Stimulated activated CD8-positive, alpha-beta memory T cell treated with anti-CD3 and anti-CD28 coated beads, Interleukin-4, amount 100 ng/mL, for 48 hours (primary cell): ENCODE data around the gene SLC26A2.

Source experiments
- DNase-seq: peaks from one replicate; pipeline ENCODE4 v3.0.0-alpha.2; 2020

The SLC26A2 gene

GRCh38 chr5:149960272-149961185, at the start of gene SLC26A2:
SLC26A2 (plus strand) TSS chr5:149960758; CDS start chr5:149977653, 16,895 bp downstream.
- peak; percentile 95 for DNase-seq

DNA sequence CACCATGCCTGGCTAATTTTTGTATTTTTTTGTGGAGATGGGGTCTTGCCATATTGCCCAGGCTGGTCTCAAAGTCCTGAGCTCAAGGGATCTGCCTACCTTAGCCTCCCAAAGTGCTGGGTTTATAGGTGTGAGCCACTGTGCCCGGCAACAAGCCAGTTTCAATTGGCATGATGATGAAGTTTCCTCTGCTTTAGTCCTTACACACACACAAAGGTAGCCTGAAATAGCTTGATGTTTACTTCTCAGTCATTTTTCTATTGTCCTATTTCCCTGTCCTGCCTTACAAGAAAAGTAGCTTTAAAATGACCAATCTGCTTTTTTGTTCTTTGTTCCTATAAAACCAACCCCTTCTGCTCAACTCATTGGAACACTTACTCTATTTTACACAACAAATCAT, 49.5 kb upstream of the SLC26A2 start:
- DNase-seq: no peak

DNA sequence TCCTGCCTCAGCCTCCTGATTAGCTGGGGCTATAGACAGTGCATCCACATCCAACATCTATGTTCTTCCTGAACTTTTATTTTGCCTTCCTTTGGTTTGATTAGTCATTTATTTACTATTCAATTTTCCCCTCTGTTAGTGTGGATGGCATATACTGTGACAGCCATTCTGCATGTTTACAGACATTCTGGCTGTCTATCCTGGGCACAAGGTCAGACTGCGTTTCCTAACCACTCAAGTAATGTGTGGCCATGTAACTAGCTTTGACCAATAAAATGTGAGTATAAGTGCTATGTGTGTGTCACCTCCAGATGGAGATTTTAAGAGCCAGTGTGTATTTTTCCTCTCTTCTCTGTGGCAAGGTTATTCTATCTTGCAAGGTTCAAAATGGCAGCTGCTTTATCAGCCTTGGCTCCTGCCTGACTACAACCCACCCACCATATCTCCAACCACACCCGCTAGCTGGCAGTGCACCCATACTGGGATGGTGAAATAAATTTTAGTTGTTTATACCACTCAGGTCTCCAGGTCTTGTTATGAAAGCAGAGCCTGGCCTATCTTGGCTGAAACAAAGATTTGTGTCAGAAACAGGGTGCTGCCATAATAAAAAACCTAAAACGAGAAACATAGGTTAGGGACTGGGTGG, 48.2 kb upstream of the SLC26A2 start:
- DNase-seq: no peak

GRCh38 chr5:149913436-149914419, 46.8 kb upstream of the SLC26A2 start:
- no peak for DNase-seq

- DNase-seq: no peak
Observed at GRCh38 chr5:149915392-149916260, 44.9 kb upstream of the SLC26A2 start.

GRCh38 chr5:149916334-149917072, 44.1 kb upstream of the SLC26A2 start:
- no peak for DNase-seq

- DNase-seq: no peak
Observed at GRCh38 chr5:149917073-149917676, 43.4 kb upstream of the SLC26A2 start.

DNA sequence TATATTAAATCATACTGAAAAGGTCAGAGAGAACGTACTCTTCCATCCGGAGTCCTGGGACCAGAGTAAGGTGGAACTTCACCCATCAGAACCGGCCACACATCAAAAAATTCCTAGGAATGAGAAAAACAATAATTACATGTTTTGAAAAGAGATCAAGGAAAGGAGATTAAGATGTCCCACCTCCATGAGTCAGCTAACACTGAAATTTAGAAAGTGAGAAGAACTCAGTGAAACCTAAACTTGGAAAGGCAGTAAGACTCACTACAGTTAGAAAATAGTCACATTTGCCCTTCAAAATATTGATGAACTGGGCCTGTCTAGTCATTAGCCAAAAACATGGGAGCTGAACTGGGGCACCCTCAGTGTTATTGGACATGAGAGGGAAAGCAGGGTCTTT, 39.0 kb upstream of the SLC26A2 start:
- DNase-seq: no peak

GRCh38 chr5:149922950-149923349, 37.6 kb upstream of the SLC26A2 start:
- DNase-seq: no peak

GRCh38 chr5:149924486-149924885, 36.1 kb upstream of the SLC26A2 start:
- no peak for DNase-seq

GRCh38 chr5:149930043-149930748, 30.4 kb upstream of the SLC26A2 start:
- DNase-seq: no peak

DNA sequence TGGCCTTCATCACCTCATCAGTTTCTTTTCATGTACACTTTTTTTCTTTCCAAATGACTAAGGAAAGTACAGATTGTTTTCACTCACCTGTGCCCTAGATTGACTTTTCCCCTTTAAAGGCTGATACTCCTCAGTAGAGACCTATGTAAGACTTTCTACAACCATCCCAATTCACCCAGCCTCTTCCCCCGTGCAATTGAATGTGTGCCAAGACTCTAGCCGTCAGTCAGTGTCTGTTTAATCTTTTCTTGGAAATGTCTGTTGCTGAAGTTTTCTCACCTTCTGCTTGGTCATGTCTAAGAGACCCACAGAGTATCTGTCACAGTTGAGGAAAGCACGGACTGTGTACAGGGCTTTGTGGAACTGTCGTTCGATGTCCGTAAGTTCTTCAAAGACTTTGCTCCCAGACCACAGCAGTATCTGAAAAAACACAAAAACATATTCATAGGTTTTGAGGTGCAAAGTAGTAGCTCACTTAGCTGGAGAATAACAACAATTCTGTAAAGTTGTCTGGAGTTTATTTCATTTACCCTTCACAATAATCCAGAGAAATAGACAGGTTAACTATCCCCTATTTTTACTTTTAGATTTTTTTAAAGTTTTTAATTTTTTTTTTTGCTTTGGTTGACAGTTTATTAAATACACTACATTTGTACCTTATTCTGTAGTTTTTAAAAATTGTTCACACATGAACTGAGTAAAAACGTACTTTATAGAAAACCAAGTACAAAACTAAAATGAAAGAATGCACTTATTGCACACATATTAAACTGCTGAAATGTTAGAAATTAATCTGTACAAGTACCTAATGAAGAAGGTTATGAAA, 29.6 kb upstream of the SLC26A2 start:
- no peak for DNase-seq

- no peak for DNase-seq
Observed at GRCh38 chr5:149931992-149932436, 28.5 kb upstream of the SLC26A2 start.

DNA sequence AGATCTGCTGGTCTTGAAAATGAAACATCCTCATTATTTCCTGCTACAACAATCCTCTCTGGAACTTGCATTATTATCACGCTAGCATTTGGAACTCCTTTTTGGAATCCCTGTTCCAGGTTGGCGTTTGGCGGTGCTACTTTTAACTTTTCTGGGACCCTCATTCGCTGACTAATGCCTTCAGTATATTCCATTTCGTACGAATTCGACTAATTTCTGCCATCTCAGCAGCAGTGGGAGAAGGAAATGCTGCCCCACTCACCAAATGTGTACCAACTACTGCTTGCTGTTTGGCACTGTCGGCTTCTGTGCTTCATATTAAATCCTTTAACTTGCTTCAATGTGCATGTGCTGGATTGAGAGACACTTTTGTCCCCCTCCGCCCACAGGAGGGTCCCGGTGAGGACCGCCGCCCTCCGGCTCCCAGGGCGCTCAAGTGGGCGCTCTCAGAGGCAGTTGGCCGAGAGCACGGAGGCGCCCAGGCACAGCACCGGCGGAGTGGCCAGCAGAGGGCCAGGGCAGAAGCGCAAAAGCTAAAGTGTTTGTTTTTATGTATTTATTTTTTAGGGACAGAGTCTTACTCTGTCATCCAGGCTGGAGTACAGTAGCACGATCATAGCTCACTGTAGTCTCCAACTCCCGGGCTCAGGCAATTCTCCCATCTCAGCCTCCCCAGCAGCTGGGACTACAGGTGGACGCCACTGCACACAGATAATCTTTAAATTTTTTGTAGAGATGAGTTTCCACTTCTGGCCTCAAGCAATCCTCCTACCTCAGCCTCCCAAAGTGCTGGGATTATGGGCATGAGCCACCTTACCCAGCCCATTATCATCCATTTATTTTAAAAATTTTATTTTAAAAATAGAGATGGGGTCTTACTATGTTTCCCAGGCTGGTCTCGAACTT, 27.9 kb upstream of the SLC26A2 start:
- DNase-seq: no peak

DNA sequence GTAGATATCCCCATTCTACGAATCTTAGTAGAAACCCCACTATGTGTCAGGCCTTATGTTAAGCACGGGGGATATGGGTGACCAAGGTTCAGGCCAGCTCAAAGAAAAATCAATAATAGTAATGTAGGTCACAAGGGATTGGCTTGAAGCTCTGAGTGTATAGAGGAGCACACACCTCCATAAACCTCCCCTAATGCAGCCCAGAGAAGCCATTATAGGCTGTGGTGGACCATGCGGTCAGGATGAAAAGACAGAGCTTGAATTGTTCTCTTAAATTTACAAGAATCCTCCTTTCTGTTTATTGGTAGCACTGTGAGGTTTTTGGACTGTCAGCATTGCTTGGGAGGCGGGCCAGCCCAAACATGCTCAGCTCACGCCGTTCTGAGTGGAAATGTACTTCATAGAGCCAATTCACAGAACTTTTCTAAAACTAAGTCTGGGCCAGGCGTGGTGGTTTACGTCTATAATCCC, 25.1 kb upstream of the SLC26A2 start:
- DNase-seq: no peak

DNA sequence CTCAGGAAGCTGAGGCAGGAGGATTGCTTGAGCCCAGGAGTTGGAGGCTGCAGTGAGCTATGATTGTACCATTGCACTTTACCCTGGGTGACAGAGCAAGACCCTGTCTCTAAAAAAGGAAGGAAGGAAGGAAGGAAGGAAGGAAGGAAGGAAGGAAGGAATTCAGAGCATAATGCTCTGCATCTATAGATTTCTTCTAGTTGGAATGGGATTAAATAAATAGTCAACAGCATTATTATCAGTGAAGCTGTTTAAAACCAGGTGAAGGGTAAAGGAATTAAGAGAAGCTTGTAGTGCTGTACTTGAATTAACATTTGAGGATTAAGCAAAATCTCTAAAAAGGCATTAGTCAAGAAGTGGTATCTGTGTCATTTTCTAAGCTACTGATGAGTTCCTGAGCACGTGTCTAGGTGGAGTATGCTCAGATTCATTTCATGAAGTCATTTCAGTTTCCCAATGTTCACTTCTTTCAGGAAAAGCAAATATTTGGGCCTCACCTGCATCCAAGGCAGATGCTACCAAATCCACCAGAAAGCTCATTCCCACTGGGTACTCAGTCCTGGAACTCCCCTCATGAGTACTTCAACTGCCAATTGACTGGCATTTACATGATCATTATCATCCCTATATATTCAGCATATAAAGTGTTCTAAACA, 24.4 kb upstream of the SLC26A2 start:
- DNase-seq: no peak

GRCh38 chr5:149936700-149937091, 23.9 kb upstream of the SLC26A2 start:
- DNase-seq: no peak
